ENCODE results near the gene FBXO41. TPM values are rescaled to one million over a fixed set of nuclear protein-coding genes. Genes with fewer than 3 reads are reported as not detected.

The FBXO41 gene
- total RNA-seq, 1 experiment from 2014 or later = 6.5 TPM

GRCh38 chr2:73257425-73258125, 26.7 kb downstream of the FBXO41 start:
- ChIA-PET POLR2A (no interaction called here), CTCF (interaction anchor here (1.6 kb wide), 1 partner anchor 45 kb away, joined by 4 read pairs; no protein-coding TSS in a partner anchor)
- intact Hi-C loops (cut with micrococcal nuclease; ENCODE audit: unreplicated experiment) = no loop called here
- Histone ChIP-seq H3K27me3 (ENCODE audit: control insufficient read depth, insufficient read depth, low read length) (no peaks in the 10 kb centered on the region), H3K4me1 (ENCODE audit: control insufficient read depth, insufficient read depth, low read length) (no peaks in the 10 kb centered on the region), H3K27ac (ENCODE audit: low read length) (no peak overlapping the region), H3K9me3 (ENCODE audit: control insufficient read depth, insufficient read depth, low read depth, low read length) (no peaks in the 10 kb centered on the region), H3K4me3 (ENCODE audit: low read depth in 2 of 2, low read length in 2 of 2) (no peak overlapping the region), H3K36me3 (ENCODE audit: control insufficient read depth, insufficient read depth, low read length) (peaks cover 5% of the 10 kb centered on the region)
- DNase-seq (ENCODE audit: low read depth, low spot score) = no peak
- in situ Hi-C loops (cut with HindIII; ENCODE audit: low pct_unique_long_range_greater_than_20kb, low sequenced_read_pairs) = no loop called here
- no TSS peak for BruUV-seq (replicated peaks)
- no peak for ATAC-seq
- TF ChIP-seq REST (IDR thresholded peaks at IDR 0.05; ENCODE audit: insufficient read depth in 1 of 2, low read depth in 2 of 2, low read length in 1 of 2) (no peak), CTCF (IDR thresholded peaks at IDR 0.05) (no peak), TCF7L2 (IDR thresholded peaks at IDR 0.05; ENCODE audit: low read depth, low read length) (no peak), POLR2AphosphoS5 (IDR thresholded peaks at IDR 0.05; ENCODE audit: low read depth, low read length) (no peak), SIN3A (IDR thresholded peaks at IDR 0.05; ENCODE audit: borderline replicate concordance, insufficient read depth, low read depth, low read length) (no peak)

- Histone ChIP-seq H3K27ac (ENCODE audit: low read length) (no peak overlapping the region), H3K27me3 (ENCODE audit: control insufficient read depth, insufficient read depth, low read length) (no peaks in the 10 kb centered on the region), H3K4me3 (ENCODE audit: low read depth in 2 of 2, low read length in 2 of 2) (no peak overlapping the region), H3K4me1 (ENCODE audit: control insufficient read depth, insufficient read depth, low read length) (no peaks in the 10 kb centered on the region), H3K36me3 (ENCODE audit: control insufficient read depth, insufficient read depth, low read length) (peaks cover 7% of the 10 kb centered on the region), H3K9me3 (ENCODE audit: control insufficient read depth, insufficient read depth, low read depth, low read length) (no peaks in the 10 kb centered on the region)
- no peak for DNase-seq (ENCODE audit: low read depth, low spot score)
- CTCF ChIA-PET = interaction anchor here (1.6 kb wide), 1 partner anchor 44 kb away, joined by 4 read pairs; no protein-coding TSS in a partner anchor
- POLR2A ChIA-PET = no interaction called here
- 0 out of 2 replicates have a peak, but pooled peaks have one; percentile 8 for ATAC-seq
- TF ChIP-seq SIN3A (IDR thresholded peaks at IDR 0.05; ENCODE audit: borderline replicate concordance, insufficient read depth, low read depth, low read length) = no peak
- TF ChIP-seq TCF7L2 (IDR thresholded peaks at IDR 0.05; ENCODE audit: low read depth, low read length) = no peak
- no peak for TF ChIP-seq POLR2AphosphoS5 (IDR thresholded peaks at IDR 0.05; ENCODE audit: low read depth, low read length)
- no peak for TF ChIP-seq CTCF (IDR thresholded peaks at IDR 0.05)
- TF ChIP-seq REST (IDR thresholded peaks at IDR 0.05; ENCODE audit: insufficient read depth in 1 of 2, low read depth in 2 of 2, low read length in 1 of 2) = no peak
- in situ Hi-C loops (cut with HindIII; ENCODE audit: low pct_unique_long_range_greater_than_20kb, low sequenced_read_pairs) (no loop called here), intact Hi-C loops (cut with micrococcal nuclease; ENCODE audit: unreplicated experiment) (no loop called here)
- no TSS peak for BruUV-seq (replicated peaks)
Observed at GRCh38 chr2:73257021-73257420, 27.3 kb downstream of the FBXO41 start.
